Right lobe of liver (tissue), 6 donors: Measurements from ENCODE around the gene GATAD1. TPM values are rescaled to one million over a fixed set of nuclear protein-coding genes. Genes with fewer than 3 reads are reported as not detected.
"Not testable (repeated sequence)": the region's sequence is repeated elsewhere in the genome, so short reads cannot be mapped to it uniquely, and the experiment has no call there.

Experiments used
- ATAC-seq, 4 donors: fragments of 200-7000 bp; cut with Tn5 transposase; one replicate each; pipeline ENCODE4 v1.9.1; 2020; ENCODE audit warnings: mild to moderate bottlenecking in 4 of 4, moderate library complexity in 4 of 4
- DNase-seq, 3 donors: peaks; one replicate each; pipeline ENCODE4 v3.0.0-alpha.2; 2020
- H3K27ac ChIP-seq, 3 donors: fragments of 200-600 bp; one replicate each; pipeline ENCODE4 v1.8.0; 2022
- H3K27me3 ChIP-seq, 2 donors: fragments of 200-600 bp; one replicate each; pipeline ENCODE4 v1.8.0; 2022
- H3K36me3 ChIP-seq, 4 donors: fragments of 200-600 bp; sonication (generic) in 1 of 4; one replicate each; pipeline versions ENCODE4 v1.5.1 to v1.8.0; 2017 to 2022; ENCODE audit warnings: control low read depth in 1 of 4
- H3K4me1 ChIP-seq, 4 donors: fragments of 200-600 bp; sonication (generic) in 1 of 4; one replicate each; pipeline versions ENCODE4 v1.5.1 to v1.8.0; 2017 to 2022; ENCODE audit warnings: control low read depth in 1 of 4
- H3K4me3 ChIP-seq, 3 donors: fragments of 200-600 bp; one replicate each; pipeline ENCODE4 v1.8.0; 2022
- H3K9me3 ChIP-seq, 4 donors: fragments of 200-600 bp; sonication (generic) in 1 of 4; one replicate each; pipeline versions ENCODE4 v1.5.1 to v1.8.0; 2017 to 2022; ENCODE audit warnings: control low read depth in 1 of 4
- POLR2A ChIP-seq: fragments of 450-650 bp; IDR thresholded peaks from one replicate; pipeline ENCODE4 v1.6.1; 2017; ENCODE audit warnings: antibody characterized with exemption, mild to moderate bottlenecking
- WGBS: methylation state at CpG from one replicate; pipeline ENCODE4 v1.1.6; 2018; ENCODE audit warnings: low coverage, low lambda C conversion rate; ENCODE audit not compliant: insufficient coverage; ENCODE audit errors: missing lambda C conversion rate; 5-methylcytosine and 5-hydroxymethylcytosine counted together
- intact Hi-C, 2 donors: fragments of 100-400 bp; cut with DNase I; formaldehyde crosslinking; loops; one replicate each; pipeline versions ENCODE4 v1.11.2 to v1.14.1; 2022
- total RNA-seq, 6 experiments: library from RNA; depleted of rRNA in 2 of 6; stranded (reverse); fragments of >200 nt in 2 of 6; fragmentation: NEBNext Ultra II Directional in 3 of 6; extraction: Animal tissue kit (Norgen Biotek cat#: 25700) in 3 of 6; gene quantifications; one replicate each; pipeline versions ENCODE4 v1.1.0 to v1.2.4, GENCODE V29; 2016 to 2023
- TF ChIP-seq, protein P1 (sequence below), 4 donors: fragments of 200-600 bp in 3 of 4; fragments of 450-650 bp in 1 of 4; IDR thresholded peaks; one replicate each; pipeline versions ENCODE4 v1.5.1 to v1.8.0; 2016 to 2022; ENCODE audit warnings: antibody characterized with exemption in 4 of 4, mild to moderate bottlenecking in 2 of 4
- donor health status: DM: no; HTN: yes; CAD: no.
- donor health status: DM: no; HTN: no; CAD: no.
- donor health status: DM: no; HTN: no; CAD: no.
- donor health status: DM: no; HTN: yes; CAD: no.
- donor health status: DM: no; HTN: yes; CAD: no.

GATAD1 gene
- total RNA-seq, 6 experiments from 2014 or later = 11.5 to 16.8 (median 14.0) TPM

DNA sequence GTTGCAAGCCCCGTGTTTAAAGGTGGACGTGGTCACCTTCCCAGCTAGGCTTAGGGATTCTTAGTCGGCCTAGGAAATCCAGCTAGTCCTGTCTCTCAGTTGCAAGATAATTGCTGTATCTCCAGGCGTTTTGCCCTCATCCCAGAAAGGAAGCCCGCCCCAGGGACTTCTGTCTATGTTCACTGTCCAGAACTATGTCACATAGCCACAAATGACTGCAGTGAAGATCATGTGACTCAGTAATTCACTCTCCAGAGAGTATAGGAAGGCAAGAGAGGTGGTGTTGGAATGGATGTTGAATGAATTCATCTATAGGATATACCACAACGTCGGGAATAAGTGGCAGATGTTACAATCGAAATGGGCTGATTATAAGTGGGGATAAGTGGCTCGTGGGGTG lies 30.8 kb downstream of the GATAD1 start:
- Histone ChIP-seq H3K4me1 (no peaks in the 10 kb centered on the region), H3K4me3 (no peak overlapping the region), H3K36me3 (no peaks in the 10 kb centered on the region), H3K27ac (no peak overlapping the region), H3K9me3 (no peaks in the 10 kb centered on the region), H3K27me3 (no peaks in the 10 kb centered on the region)
- TF ChIP-seq, protein P1, sequence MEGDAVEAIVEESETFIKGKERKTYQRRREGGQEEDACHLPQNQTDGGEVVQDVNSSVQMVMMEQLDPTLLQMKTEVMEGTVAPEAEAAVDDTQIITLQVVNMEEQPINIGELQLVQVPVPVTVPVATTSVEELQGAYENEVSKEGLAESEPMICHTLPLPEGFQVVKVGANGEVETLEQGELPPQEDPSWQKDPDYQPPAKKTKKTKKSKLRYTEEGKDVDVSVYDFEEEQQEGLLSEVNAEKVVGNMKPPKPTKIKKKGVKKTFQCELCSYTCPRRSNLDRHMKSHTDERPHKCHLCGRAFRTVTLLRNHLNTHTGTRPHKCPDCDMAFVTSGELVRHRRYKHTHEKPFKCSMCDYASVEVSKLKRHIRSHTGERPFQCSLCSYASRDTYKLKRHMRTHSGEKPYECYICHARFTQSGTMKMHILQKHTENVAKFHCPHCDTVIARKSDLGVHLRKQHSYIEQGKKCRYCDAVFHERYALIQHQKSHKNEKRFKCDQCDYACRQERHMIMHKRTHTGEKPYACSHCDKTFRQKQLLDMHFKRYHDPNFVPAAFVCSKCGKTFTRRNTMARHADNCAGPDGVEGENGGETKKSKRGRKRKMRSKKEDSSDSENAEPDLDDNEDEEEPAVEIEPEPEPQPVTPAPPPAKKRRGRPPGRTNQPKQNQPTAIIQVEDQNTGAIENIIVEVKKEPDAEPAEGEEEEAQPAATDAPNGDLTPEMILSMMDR (IDR thresholded peaks at IDR 0.05) = no peak
- ATAC-seq = no peak
- intact Hi-C loops = no loop called here
- WGBS = 96% methylated on average over 5 of the region's 9 CpGs
- DNase-seq = no peak

DNA sequence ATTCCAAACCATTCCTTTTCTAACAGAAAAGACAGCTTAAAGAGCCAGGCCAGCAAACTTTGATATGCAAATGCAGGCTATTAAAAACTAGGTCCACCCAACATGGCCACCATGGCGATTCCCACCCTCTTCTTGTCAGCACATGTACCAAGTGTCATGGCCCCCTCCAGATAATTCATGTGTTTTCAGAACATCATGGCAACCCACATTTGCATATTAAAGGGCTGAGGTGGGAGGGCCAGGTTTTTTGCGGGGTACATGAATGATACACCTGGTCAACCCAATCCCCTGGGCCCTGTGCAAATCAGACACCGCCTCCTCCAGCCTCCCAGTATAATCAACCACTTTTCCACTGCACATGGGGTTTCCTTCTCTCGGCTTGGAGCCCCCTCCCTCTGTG lies 31.4 kb downstream of the GATAD1 start:
- WGBS = 90% methylated on average over 3 of the region's 4 CpGs
- intact Hi-C loops = no loop called here
- ATAC-seq = no peak
- Histone ChIP-seq H3K36me3 (no peaks in the 10 kb centered on the region), H3K4me1 (no peaks in the 10 kb centered on the region), H3K4me3 (no peak overlapping the region), H3K27ac (no peak overlapping the region), H3K9me3 (no peaks in the 10 kb centered on the region), H3K27me3 (no peaks in the 10 kb centered on the region)
- no peak for TF ChIP-seq POLR2A
- TF ChIP-seq, protein P1 (IDR thresholded peaks at IDR 0.05) = no peak
- no peak for DNase-seq

DNA sequence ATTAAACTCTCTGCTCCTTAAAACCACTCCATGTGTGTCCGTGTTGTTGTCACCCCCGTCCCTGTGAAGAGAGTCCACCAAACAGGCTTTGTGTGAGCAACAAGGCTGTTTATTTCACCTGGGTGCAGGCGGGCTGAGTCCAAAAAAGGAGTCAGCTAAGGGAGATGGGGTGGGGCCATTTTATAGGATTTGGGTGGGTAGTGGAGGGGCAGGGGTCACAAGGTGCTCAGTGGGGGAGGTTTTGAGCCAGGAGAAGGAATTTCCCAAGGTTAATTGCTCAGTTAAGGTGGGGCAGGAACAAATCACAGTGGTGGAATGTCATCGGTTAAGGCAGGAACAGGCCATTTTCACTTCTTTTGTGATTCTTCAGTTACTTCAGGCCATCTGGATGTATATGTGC lies 31.9 kb downstream of the GATAD1 start:
- H3K9me3 ChIP-seq, H3K27me3 ChIP-seq, H3K27ac ChIP-seq, H3K4me3 ChIP-seq, ATAC-seq, DNase-seq, H3K4me1 ChIP-seq, intact Hi-C loops, H3K36me3 ChIP-seq: not testable (repeated sequence)
- WGBS = 100% methylated on average over 4 of the region's 4 CpGs

DNA sequence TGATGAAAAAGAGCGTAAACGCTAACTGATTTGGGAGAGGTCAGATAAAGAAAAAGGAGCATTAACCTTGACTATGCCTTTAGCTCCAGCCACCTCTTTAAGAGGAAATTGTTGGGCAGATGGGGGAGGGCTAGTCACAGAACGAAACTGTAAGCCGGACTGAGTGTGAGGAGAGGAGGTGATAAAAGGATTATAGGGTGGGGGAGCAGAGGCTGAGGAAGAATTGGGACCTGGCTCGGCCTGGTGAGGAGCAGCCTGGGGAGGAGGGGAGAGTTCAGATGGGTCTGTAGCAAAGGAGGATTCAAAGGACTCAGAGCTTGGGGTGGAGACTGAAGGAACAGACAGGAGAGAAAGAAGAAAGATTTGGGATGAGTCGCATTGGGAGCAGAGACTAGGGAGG lies 36.3 kb downstream of the GATAD1 start:
- H3K27ac ChIP-seq, H3K9me3 ChIP-seq, H3K27me3 ChIP-seq, intact Hi-C loops, H3K4me1 ChIP-seq, H3K4me3 ChIP-seq, ATAC-seq, DNase-seq: not testable (repeated sequence)
- peaks cover 0 to 16% (median 4%) of the 10 kb centered on the region in 4 donors for H3K36me3 ChIP-seq
- WGBS = 73% methylated on average over 6 of the region's 6 CpGs

DNA sequence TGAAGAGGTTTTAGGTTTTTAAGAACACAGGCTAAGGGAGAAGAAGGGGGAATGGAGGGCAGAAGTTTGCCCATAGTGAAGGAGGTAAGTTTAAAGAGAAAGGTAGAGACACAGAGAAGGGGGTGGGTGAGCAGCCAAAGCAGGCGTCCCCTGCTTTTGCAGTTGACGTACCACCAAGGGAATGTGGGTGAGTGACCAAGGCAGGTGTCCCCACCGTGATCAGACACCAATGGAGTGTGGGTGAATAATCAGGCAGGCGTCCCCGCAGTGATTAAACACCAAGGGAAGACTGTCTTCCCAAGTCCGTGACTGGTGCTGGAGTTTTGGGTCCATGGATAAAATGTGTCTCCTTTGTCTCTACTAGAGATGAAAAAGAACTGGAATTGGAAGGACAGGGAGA lies 36.9 kb downstream of the GATAD1 start:
- ATAC-seq, H3K9me3 ChIP-seq, H3K27ac ChIP-seq, H3K4me3 ChIP-seq, intact Hi-C loops, H3K4me1 ChIP-seq, H3K27me3 ChIP-seq, DNase-seq: not testable (repeated sequence)
- peaks cover 0 to 21% (median 4%) of the 10 kb centered on the region in 4 donors for H3K36me3 ChIP-seq
- WGBS = 85% methylated on average over 6 of the region's 6 CpGs

DNA sequence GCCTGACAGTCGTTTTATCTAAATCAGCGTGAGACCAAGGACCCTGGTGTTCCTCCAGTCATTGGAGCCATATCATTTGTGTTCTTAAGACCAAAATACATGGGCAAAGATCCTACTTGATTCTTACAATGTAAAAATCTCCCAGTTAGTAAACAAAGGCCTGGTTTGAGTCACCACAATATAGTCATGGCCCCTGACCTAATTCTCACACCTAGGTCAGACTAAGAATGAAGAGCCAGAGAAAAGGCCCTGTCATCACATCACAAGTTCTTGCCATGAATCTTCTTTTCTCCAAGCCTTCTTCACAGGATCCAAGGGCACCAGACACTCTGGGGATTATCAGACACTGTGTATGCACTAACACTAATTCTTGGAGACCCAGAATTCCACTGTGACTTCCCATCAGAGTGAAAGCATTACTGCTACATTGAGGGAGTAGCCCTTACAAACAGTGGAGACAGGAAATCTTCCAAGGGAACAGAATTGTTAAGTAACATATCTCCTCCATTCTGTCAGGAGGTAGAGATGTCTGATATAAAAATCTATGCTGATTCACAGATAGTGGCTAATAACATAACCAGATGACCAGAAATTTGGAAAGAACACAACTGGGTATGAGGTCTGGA lies 38.1 kb downstream of the GATAD1 start:
- no peak for DNase-seq
- TF ChIP-seq POLR2A = no peak
- TF ChIP-seq, protein P1 (IDR thresholded peaks at IDR 0.05) = no peak
- Histone ChIP-seq H3K9me3 (no peaks in the 10 kb centered on the region), H3K4me1 (no peaks in the 10 kb centered on the region), H3K27ac (no peak overlapping the region), H3K36me3 (peaks cover 0 to 23% (median 4%) of the 10 kb centered on the region in 4 donors), H3K4me3 (no peak overlapping the region), H3K27me3 (no peaks in the 10 kb centered on the region)
- ATAC-seq = no peak
- WGBS = 100% methylated on average over 2 of the region's 2 CpGs
- intact Hi-C loops = no loop called here
